GM12878 (cell line): ENCODE results near the gene PLA2G6. TPM values are rescaled to one million over a fixed set of nuclear protein-coding genes. Genes with fewer than 3 reads are reported as not detected.

Experiments used
- ATAC-seq: fragments of 200-7000 bp; cut with Tn5 transposase; 3 replicates; pipeline ENCODE4 v1.9.1; 2020; ENCODE audit warnings: mild to moderate bottlenecking, moderate library complexity
- BruUV-seq: library from RNA; stranded (reverse); fragments of 400-500 nt; replicated peaks from 2 replicates; lab custom pipeline; 2021; lab: Mats Ljungman, UMichigan
- CTCF ChIA-PET: fragments of 300-600 bp; sonication (Branson Sonifier 250); formaldehyde crosslinking; extraction: SDS; loops from one replicate; lab custom pipeline; 2021; ENCODE audit warnings: inconsistent platforms; lab: Yijun Ruan, JAX
- POLR2A ChIA-PET: fragments of 350-600 bp; formaldehyde crosslinking; extraction: SDS; loops from one replicate; lab custom pipeline; 2021; ENCODE audit warnings: inconsistent platforms; lab: Charles Lee
- RAD21 ChIA-PET: fragments of 300-600 bp; sonication (Branson Sonifier 250); formaldehyde crosslinking; loops from one replicate; lab custom pipeline; 2023; ENCODE audit warnings: antibody characterized with exemption; ENCODE audit not compliant: unreplicated experiment; lab: Charles Lee
- SMC1A ChIA-PET: fragments of 300-600 bp; sonication (Branson Sonifier 250); formaldehyde crosslinking; loops from one replicate; lab custom pipeline; 2023; ENCODE audit not compliant: unreplicated experiment, uncharacterized antibody; lab: Charles Lee
- DNase-seq: peaks from one replicate; pipeline ENCODE4 v3.0.0-alpha.2; 2011; ENCODE audit warnings: low read depth, low spot score
- FAIRE-seq: peaks from 3 replicates; lab custom pipeline; 2011; peaks lifted over from hg19 to GRCh38; lab: Jason Lieb, UNC
- H2AFZ ChIP-seq: 2 replicates; pipeline ENCODE4 v1.6.0; 2011; ENCODE audit warnings: low read depth, low read length, control low read depth; ENCODE audit not compliant: control insufficient read depth
- H3K27ac ChIP-seq: 2 replicates; pipeline ENCODE4 v1.5.1; 2011; ENCODE audit warnings: control low read depth; ENCODE audit not compliant: control insufficient read depth, insufficient read depth
- H3K27me3 ChIP-seq, 2 experiments: replicated peaks in 1 of 2; 2 replicates each; pipeline versions ENCODE4 v1.6.0 to v1.6.1; 2011; ENCODE audit warnings: low read length in 1 of 2; ENCODE audit not compliant: control insufficient read depth in 2 of 2, insufficient read depth in 2 of 2
- H3K36me3 ChIP-seq, 2 experiments: 2 replicates each; pipeline ENCODE4 v1.5.1; 2011; ENCODE audit warnings: low read length in 1 of 2; ENCODE audit not compliant: control insufficient read depth in 2 of 2, insufficient read depth in 2 of 2
- H3K4me1 ChIP-seq: 2 replicates; pipeline ENCODE4 v1.6.1; 2011; ENCODE audit warnings: mild to moderate bottlenecking, low read length, moderate library complexity, mixed read lengths; ENCODE audit not compliant: control insufficient read depth, insufficient read depth
- H3K4me2 ChIP-seq: 2 replicates; pipeline ENCODE4 v1.6.0; 2011; ENCODE audit warnings: control low read depth; ENCODE audit not compliant: control insufficient read depth, insufficient read depth
- H3K4me3 ChIP-seq: fragments of 200-600 bp; sonication (generic); 2 replicates; pipeline ENCODE4 v1.5.1; 2016
- H3K79me2 ChIP-seq: 2 replicates; pipeline ENCODE4 v1.6.0; 2011; ENCODE audit warnings: low read length; ENCODE audit not compliant: control insufficient read depth, insufficient read depth
- H3K9ac ChIP-seq: 2 replicates; pipeline ENCODE4 v1.8.0; 2011; ENCODE audit warnings: low read length, control low read depth, mixed read lengths; ENCODE audit not compliant: control insufficient read depth, insufficient read depth
- H3K9me3 ChIP-seq: replicated peaks from 3 replicates; pipeline ENCODE4 v1.5.1; 2011; ENCODE audit warnings: mild to moderate bottlenecking, low read length; ENCODE audit not compliant: control insufficient read depth, insufficient read depth
- H4K20me1 ChIP-seq: 2 replicates; pipeline ENCODE4 v1.6.0; 2011; ENCODE audit not compliant: control insufficient read depth, insufficient read depth
- BRCA1 ChIP-seq: IDR thresholded peaks from 2 replicates; pipeline ENCODE4 v1.6.1; 2011; ENCODE audit warnings: low read depth, low read length, improper control_type of control experiment
- CEBPZ ChIP-seq: fragments of 150-350 bp; IDR thresholded peaks from 2 replicates; pipeline ENCODE4 v1.6.1; 2016; ENCODE audit warnings: low read depth, low read length
- CHD2 ChIP-seq: IDR thresholded peaks from 2 replicates; pipeline ENCODE4 v1.6.1; 2011; ENCODE audit warnings: low read depth, low read length, improper control_type of control experiment, borderline replicate concordance
- EGR1 ChIP-seq, 2 experiments: IDR thresholded peaks; 1 replicate in 1 of 2; 2 replicates in 1 of 2; pipeline ENCODE4 v1.6.1; 2011 to 2012; ENCODE audit warnings: low read depth in 2 of 2, low read length in 2 of 2, borderline replicate concordance in 1 of 2, mild to moderate bottlenecking in 1 of 2, moderate library complexity in 1 of 2
- HDAC2 ChIP-seq: fragments of 200-600 bp; sonication (generic); IDR thresholded peaks from 2 replicates; pipeline ENCODE4 v1.6.1; 2017
- IKZF2 ChIP-seq, 2 experiments: fragments of 450-650 bp; IDR thresholded peaks; 2 replicates each; pipeline ENCODE4 v1.6.1; 2017; ENCODE audit warnings: mild to moderate bottlenecking in 2 of 2, moderate library complexity in 2 of 2
- JUND ChIP-seq: IDR thresholded peaks from 2 replicates; pipeline ENCODE4 v1.6.1; 2012; ENCODE audit warnings: low read depth, mild to moderate bottlenecking, low read length, improper control_type of control experiment, moderate library complexity
- MXI1 ChIP-seq: fragments of 150-350 bp; IDR thresholded peaks from 2 replicates; pipeline ENCODE4 v1.6.1; 2011; ENCODE audit warnings: low read depth, mild to moderate bottlenecking, inconsistent platforms, low read length, improper control_type of control experiment
- NKRF ChIP-seq: fragments of 450-650 bp; conservative IDR thresholded peaks from 2 replicates; pipeline ENCODE4 v1.6.1; 2017; ENCODE audit warnings: mild to moderate bottlenecking, moderate library complexity
- RAD51 ChIP-seq: fragments of 450-650 bp; IDR thresholded peaks from 2 replicates; pipeline ENCODE4 v1.6.1; 2016; ENCODE audit warnings: moderate library complexity, mild to moderate bottlenecking, inconsistent platforms
- RELB ChIP-seq: fragments of 450-650 bp; IDR thresholded peaks from 2 replicates; pipeline ENCODE4 v1.6.1; 2017; ENCODE audit warnings: low read depth, mild to moderate bottlenecking, moderate library complexity
- SREBF1 ChIP-seq: IDR thresholded peaks from 2 replicates; pipeline ENCODE4 v1.6.1; 2012; ENCODE audit warnings: mild to moderate bottlenecking, low read length
- USF1 ChIP-seq: IDR thresholded peaks from 2 replicates; pipeline ENCODE4 v1.6.1; 2011; ENCODE audit warnings: borderline replicate concordance, low read depth, mild to moderate bottlenecking, moderate library complexity, mixed read lengths, low read length; ENCODE audit not compliant: insufficient read depth; ENCODE audit errors: extremely low read length
- WGBS: methylation state at CpG from one replicate; pipeline ENCODE4 v1.1.6; 2016; ENCODE audit warnings: low lambda C conversion rate; ENCODE audit not compliant: insufficient replicate concordance, insufficient coverage; ENCODE audit errors: missing lambda C conversion rate; 5-methylcytosine and 5-hydroxymethylcytosine counted together
- in situ Hi-C: fragments of 300-500 bp; cut with MboI; formaldehyde crosslinking; loops from 9 replicates; pipeline ENCODE4 v1.14.3; 2018; ENCODE audit warnings: mixed read lengths
- intact Hi-C: fragments of 100-400 bp; cut with micrococcal nuclease; formaldehyde crosslinking; loops from one replicate; pipeline ENCODE4 v1.14.2; 2022; ENCODE audit not compliant: unreplicated experiment
- polyA plus RNA-seq, 11 experiments: library from polyadenylated mRNA; depleted of rRNA in 4 of 11; unstranded in 6 of 11; stranded (reverse) in 5 of 11; fragments of >200 nt; fragmentation: Nextera tagmentation in 4 of 11; fragmentation: Illumina TruSeq in 1 of 11; extraction: Ambion mirVana in 4 of 11; extraction: Trizol in 1 of 11; gene quantifications; 1 replicate in 1 of 11; 2 replicates in 10 of 11; pipeline versions ENCODE4 v1.2.1 to v1.2.3, GENCODE V29; 2011 to 2016; ENCODE audit warnings: inconsistent platforms in 2 of 11, missing spikeins in 2 of 11, low read depth in 1 of 11
- total RNA-seq, 4 experiments: library from RNA; depleted of rRNA in 3 of 4; stranded (reverse); fragments of >200 nt in 3 of 4; fragmentation: Illumina TruSeq in 1 of 4; extraction: Trizol in 1 of 4; gene quantifications; 2 replicates each; pipeline versions ENCODE4 v1.2.1 to v1.2.3, GENCODE V29; 2013 to 2021

PLA2G6 gene
- total and polyA plus RNA-seq, 10 of the 15 experiments (the other 5 are each of a cell fraction or from before 2014, with no cell fraction given), result 0.15 to 42.2 (median 15.8) TPM

GRCh38 chr22:38201711-38202436 lies 20.2 kb upstream of the PLA2G6 start, which contains the start of gene MAFF:
Gene MAFF (plus strand): TSS chr22:38201994. CDS start chr22:38213854, 11,860 bp downstream.
- POLR2A ChIA-PET, result interaction anchor here (0.7 to 5.4 kb wide), 4 partner anchors 10 to 22 kb away, joined by 3 to 69 read pairs (median 4); partner anchors contain the start of gene PLA2G6
- Histone ChIP-seq H3K27ac (peak within 1 kb of the TSS; percentile 47; the same call in 1 of the 2 replicates), H3K4me1 (peaks cover 42% of the 10 kb centered on the region), H3K27me3 (no peaks in the 10 kb centered on the region), H3K9ac (peak within 1 kb of the TSS; percentile 69), H3K4me3 (peak within 1 kb of the TSS; percentile 78), H3K79me2 (peaks cover 2% of the 10 kb centered on the region), H4K20me1 (no peaks in the 10 kb centered on the region), H2AFZ (peak within 1 kb of the TSS; percentile 81), H3K9me3 (no peaks in the 10 kb centered on the region), H3K36me3 (no peaks in the 10 kb centered on the region), H3K4me2 (peak within 1 kb of the TSS; percentile 99)
- TSS peak; percentile 59 for BruUV-seq
- RAD21 ChIA-PET, result interaction anchor here (0.8 to 2.4 kb wide), 6 partner anchors 12 to 191 kb away, joined by 3 to 7 read pairs (median 4); partner anchors contain the start of gene PLA2G6
- DNase-seq (peak; percentile 69), ATAC-seq (peak; percentile 64), FAIRE-seq (peak; percentile 80)
- CTCF ChIA-PET, result interaction anchor here (1.1 to 3.9 kb wide), 4 partner anchors 18 to 98 kb away, joined by 3 to 23 read pairs (median 5); no protein-coding TSS in a partner anchor
- 1% methylated on average over 57 of the region's 85 CpGs for WGBS
- in situ Hi-C loops, result no loop called here
- SMC1A ChIA-PET, result interaction anchor here (0.6 to 1.9 kb wide), 7 partner anchors 10 to 105 kb away, joined by 3 to 9 read pairs (median 4); no protein-coding TSS in a partner anchor
- intact Hi-C loops, result loop anchor here (5.0 kb wide), 2 partner anchors 145 to 195 kb away; partner anchors contain the start of gene PICK1
- TF ChIP-seq SREBF1 (no peak), JUND (peak; percentile 84; the same call in 1 of the 2 replicates), RELB (no peak), RAD51 (peak; percentile 76), IKZF2 (IDR thresholded peaks at IDR 0.05) (no peak), HDAC2 (no peak), NKRF (peak; percentile 42), CEBPZ (no peak), USF1 (peak; percentile 76), EGR1 (IDR thresholded peaks at IDR 0.05; ENCODE audit: borderline replicate concordance in 1 of 2, low read depth in 2 of 2, low read length in 2 of 2) (peak in 1 of 2 experiments; percentile 44; a peak in 1 of 3 replicates), CHD2 (peak; percentile 91), BRCA1 (peak; percentile 70), MXI1 (no peak)
